Measurements from ENCODE around the gene PDZRN3. TPM values are rescaled to one million over a fixed set of nuclear protein-coding genes. Genes with fewer than 3 reads are reported as not detected.

PDZRN3 gene
- total RNA-seq, 2 experiments from 2014 or later: not detected

GRCh38 chr3:73665286-73665685, 40.5 kb upstream of the PDZRN3 start:
- H3K27ac Mint-ChIP-seq: no peak overlapping the region
- H3K4me3 Mint-ChIP-seq: no peak overlapping the region
- ChIA-PET CTCF (no interaction called here), POLR2A (no interaction called here)
- no peaks in the 10 kb centered on the region for H3K4me1 Mint-ChIP-seq (ENCODE audit: low read depth)
- DNase-seq (no peak), ATAC-seq (no peak)
- no peaks in the 10 kb centered on the region for H3K9me3 Mint-ChIP-seq
- no peak for TF ChIP-seq CTCF (IDR thresholded peaks at IDR 0.05)
- H3K36me3 Mint-ChIP-seq (ENCODE audit: low read depth): no peaks in the 10 kb centered on the region
- intact Hi-C loops (cut with micrococcal nuclease): no loop called here
- no peaks in the 10 kb centered on the region for H3K27me3 Mint-ChIP-seq

- Mint-ChIP-seq H3K36me3 (ENCODE audit: low read depth) (no peaks in the 10 kb centered on the region), H3K27me3 (no peaks in the 10 kb centered on the region), H3K4me3 (no peak overlapping the region), H3K9me3 (no peaks in the 10 kb centered on the region), H3K4me1 (ENCODE audit: low read depth) (no peaks in the 10 kb centered on the region), H3K27ac (no peak overlapping the region)
- no peak for DNase-seq
- no peak for ATAC-seq
- TF ChIP-seq CTCF (IDR thresholded peaks at IDR 0.05): no peak
- intact Hi-C loops (cut with micrococcal nuclease): no loop called here
- ChIA-PET CTCF (no interaction called here), POLR2A (no interaction called here)
Observed at GRCh38 chr3:73664389-73664788, 39.6 kb upstream of the PDZRN3 start.

GRCh38 chr3:73663495-73663894, 38.8 kb upstream of the PDZRN3 start:
- DNase-seq (no peak), ATAC-seq (no peak)
- Mint-ChIP-seq H3K4me1 (ENCODE audit: low read depth) (no peaks in the 10 kb centered on the region), H3K9me3 (no peaks in the 10 kb centered on the region), H3K27ac (no peak overlapping the region), H3K4me3 (no peak overlapping the region), H3K27me3 (no peaks in the 10 kb centered on the region), H3K36me3 (ENCODE audit: low read depth) (no peaks in the 10 kb centered on the region)
- intact Hi-C loops (cut with micrococcal nuclease): no loop called here
- no peak for TF ChIP-seq CTCF (IDR thresholded peaks at IDR 0.05)
- CTCF ChIA-PET: interaction anchor here (0.8 kb wide), 1 partner anchor 14 kb away, joined by 3 read pairs; no protein-coding TSS in a partner anchor
- POLR2A ChIA-PET: no interaction called here

GRCh38 chr3:73661265-73661664, 36.5 kb upstream of the PDZRN3 start:
- POLR2A ChIA-PET: no interaction called here
- DNase-seq: no peak
- no peak for ATAC-seq

GRCh38 chr3:73658227-73658626, 33.5 kb upstream of the PDZRN3 start:
- CTCF ChIA-PET: no interaction called here
- no peak for ATAC-seq
- POLR2A ChIA-PET: no interaction called here
- no peak for TF ChIP-seq CTCF (IDR thresholded peaks at IDR 0.05)
- H3K27ac Mint-ChIP-seq: no peak overlapping the region
- no peak for DNase-seq
- no peaks in the 10 kb centered on the region for H3K4me1 Mint-ChIP-seq (ENCODE audit: low read depth)
- intact Hi-C loops (cut with micrococcal nuclease): no loop called here
- H3K27me3 Mint-ChIP-seq: no peaks in the 10 kb centered on the region
- peaks cover 2% of the 10 kb centered on the region for H3K9me3 Mint-ChIP-seq
- H3K36me3 Mint-ChIP-seq (ENCODE audit: low read depth): no peaks in the 10 kb centered on the region
- H3K4me3 Mint-ChIP-seq: no peak overlapping the region

More at GRCh38 chr3:73661265-73661664, 36.5 kb upstream of the PDZRN3 start:
- Mint-ChIP-seq H3K9me3 (no peaks in the 10 kb centered on the region), H3K27ac (no peak overlapping the region), H3K27me3 (no peaks in the 10 kb centered on the region), H3K4me3 (no peak overlapping the region), H3K36me3 (ENCODE audit: low read depth) (no peaks in the 10 kb centered on the region), H3K4me1 (ENCODE audit: low read depth) (no peaks in the 10 kb centered on the region)
- intact Hi-C loops (cut with micrococcal nuclease): no loop called here
- TF ChIP-seq CTCF (IDR thresholded peaks at IDR 0.05): no peak
- CTCF ChIA-PET: interaction anchor here (1.3 kb wide), 1 partner anchor 11 kb away, joined by 3 read pairs; no protein-coding TSS in a partner anchor

Data from activated CD8-positive, alpha-beta T cell treated with anti-CD3 and anti-CD28 coated beads for 36 hours (primary cell).